ENCODE measurements around the gene IRX4. TPM values are rescaled to one million over a fixed set of nuclear protein-coding genes. Genes with fewer than 3 reads are reported as not detected.

Gene IRX4
- total RNA-seq, 2 donors from 2014 or later: not detected

- no peak overlapping the region for H3K27ac ChIP-seq
- no peaks in the 10 kb centered on the region for H3K36me3 ChIP-seq
- intact Hi-C loops (cut with DNase I): no loop called here
- no peak for DNase-seq
- TF ChIP-seq CTCF (IDR thresholded peaks at IDR 0.05): no peak
- H3K4me1 ChIP-seq: no peaks in the 10 kb centered on the region
- H3K9me3 ChIP-seq: no peaks in the 10 kb centered on the region
- no peaks in the 10 kb centered on the region for H3K27me3 ChIP-seq
- no peak overlapping the region for H3K9ac ChIP-seq (ENCODE audit: low read depth in 2 of 2, low read length in 2 of 2)
- H3K4me3 ChIP-seq: no peak overlapping the region
These were observed 15.2 kb upstream of the IRX4 start for GRCh38 chr5:1897816-1898450.

- no peak for DNase-seq
- no peak overlapping the region for H3K4me3 ChIP-seq
These were observed 14.7 kb upstream of the IRX4 start for GRCh38 chr5:1897386-1897785.

GRCh38 chr5:1896602-1897376 is 14.1 kb upstream of the IRX4 start:
- Histone ChIP-seq H3K36me3 (no peaks in the 10 kb centered on the region), H3K9ac (ENCODE audit: low read depth in 2 of 2, low read length in 2 of 2) (no peak overlapping the region), H3K9me3 (no peaks in the 10 kb centered on the region), H3K27ac (no peak overlapping the region), H3K4me1 (no peaks in the 10 kb centered on the region), H3K27me3 (no peaks in the 10 kb centered on the region), H3K4me3 (no peak overlapping the region)
- no peak for DNase-seq
- TF ChIP-seq CTCF (IDR thresholded peaks at IDR 0.05): no peak
- intact Hi-C loops (cut with DNase I): no loop called here

More at GRCh38 chr5:1897386-1897785, 14.7 kb upstream of the IRX4 start:
- Histone ChIP-seq H3K4me1 (no peaks in the 10 kb centered on the region), H3K36me3 (no peaks in the 10 kb centered on the region), H3K27ac (no peak overlapping the region), H3K9ac (ENCODE audit: low read depth in 2 of 2, low read length in 2 of 2) (no peak overlapping the region), H3K27me3 (no peaks in the 10 kb centered on the region), H3K9me3 (no peaks in the 10 kb centered on the region)
- intact Hi-C loops (cut with DNase I): no loop called here
- TF ChIP-seq CTCF (IDR thresholded peaks at IDR 0.05): no peak

- no peak overlapping the region for H3K4me3 ChIP-seq
- H3K9me3 ChIP-seq: no peaks in the 10 kb centered on the region
- DNase-seq: no peak
- H3K9ac ChIP-seq (ENCODE audit: low read depth in 2 of 2, low read length in 2 of 2): no peak overlapping the region
- no peaks in the 10 kb centered on the region for H3K27me3 ChIP-seq
- intact Hi-C loops (cut with DNase I): no loop called here
- TF ChIP-seq CTCF (IDR thresholded peaks at IDR 0.05): no peak
- no peaks in the 10 kb centered on the region for H3K4me1 ChIP-seq
- no peaks in the 10 kb centered on the region for H3K36me3 ChIP-seq
- H3K27ac ChIP-seq: no peak overlapping the region
These were observed 13.2 kb upstream of the IRX4 start for GRCh38 chr5:1895739-1896420.

- intact Hi-C loops (cut with DNase I): no loop called here
- no peak for TF ChIP-seq CTCF (IDR thresholded peaks at IDR 0.05)
- Histone ChIP-seq H3K4me1 (no peaks in the 10 kb centered on the region), H3K27ac (no peak overlapping the region), H3K9ac (ENCODE audit: low read depth in 2 of 2, low read length in 2 of 2) (no peak overlapping the region), H3K36me3 (no peaks in the 10 kb centered on the region), H3K4me3 (no peak overlapping the region), H3K27me3 (no peaks in the 10 kb centered on the region), H3K9me3 (no peaks in the 10 kb centered on the region)
- DNase-seq: no peak
These were observed 11.5 kb upstream of the IRX4 start for GRCh38 chr5:1894243-1894642.
